Retinal pigment epithelial cell (primary cell): ENCODE data around the gene GNB2.
"Not testable (repeated sequence)": the region's sequence is repeated elsewhere in the genome, so short reads cannot be mapped to it uniquely, and the experiment has no call there.

Experiments
- DNase-seq: peaks from one replicate; pipeline ENCODE4 v3.0.0-alpha.2; 2010; ENCODE audit warnings: low read depth
- H3K4me3 ChIP-seq: 2 replicates; pipeline ENCODE4 v1.5.1; 2011; ENCODE audit warnings: mild to moderate bottlenecking, low read length, control low read depth, moderate library complexity
- CTCF ChIP-seq: conservative IDR thresholded peaks from 2 replicates; pipeline ENCODE4 v1.5.1; 2011; ENCODE audit warnings: low read depth, low read length, control low read depth, inconsistent platforms

The GNB2 gene

GRCh38 chr7:100708395-100708794, 34.9 kb downstream of the GNB2 start:
- no peak for DNase-seq
- TF ChIP-seq CTCF, result no peak
- H3K4me3 ChIP-seq, result no peak overlapping the region

DNA sequence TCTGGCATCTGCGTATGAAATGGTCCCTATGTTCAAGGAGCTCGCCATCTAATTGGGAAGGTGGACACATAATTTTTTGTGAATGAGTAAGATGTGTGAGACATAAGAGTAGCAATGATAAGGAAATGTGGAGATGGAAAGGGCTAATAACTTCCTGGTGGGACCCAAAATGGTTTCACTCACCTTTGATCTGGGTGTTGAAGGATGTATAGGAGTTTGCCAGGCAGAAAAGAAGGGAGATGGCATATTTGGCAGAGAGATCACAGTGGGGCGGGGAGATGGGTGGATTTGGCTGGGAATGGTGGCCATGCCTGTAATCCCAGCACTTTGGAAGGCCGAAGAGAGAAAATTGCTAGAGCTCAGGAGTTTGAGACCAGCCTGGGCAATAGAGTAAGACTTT, 36.9 kb downstream of the GNB2 start:
- TF ChIP-seq CTCF, result no peak
- DNase-seq, result no peak
- H3K4me3 ChIP-seq, result no peak overlapping the region

GRCh38 chr7:100711369-100711768, 37.8 kb downstream of the GNB2 start:
- no peak for TF ChIP-seq CTCF
- no peak overlapping the region for H3K4me3 ChIP-seq
- no peak for DNase-seq

GRCh38 chr7:100714725-100715124, 41.2 kb downstream of the GNB2 start:
- H3K4me3 ChIP-seq, result no peak overlapping the region
- TF ChIP-seq CTCF, result no peak
- DNase-seq, result no peak

GRCh38 chr7:100717073-100717472, 43.5 kb downstream of the GNB2 start:
- DNase-seq, H3K4me3 ChIP-seq: not testable (repeated sequence)

- peak overlapping the region; percentile 21 for H3K4me3 ChIP-seq
- DNase-seq, result no peak
- peak; percentile 53 for TF ChIP-seq CTCF
These were observed 46.2 kb downstream of the GNB2 start for GRCh38 chr7:100719523-100720278.

- H3K4me3 ChIP-seq, result peak within 1 kb of the TSS; percentile 21
- DNase-seq, result no peak
- no peak for TF ChIP-seq CTCF
These were observed 46.7 kb downstream of the GNB2 start, which contains the start of gene EPO for GRCh38 chr7:100720279-100720670. Gene EPO, plus strand, starts transcription at chr7:100720468. Its CDS starts 513 bp downstream, at chr7:100720981.
